Measurements from ENCODE around the gene SSBP2. TPM values are rescaled to one million over a fixed set of nuclear protein-coding genes. Genes with fewer than 3 reads are reported as not detected.
"Not testable (repeated sequence)": the region's sequence is repeated elsewhere in the genome, so short reads cannot be mapped to it uniquely, and the experiment has no call there.

The SSBP2 gene
- total RNA-seq, 4 donors from 2014 or later: 38.6 to 58.5 (median 51.8) TPM

- H3K27me3 ChIP-seq: no peaks in the 10 kb centered on the region
- DNase-seq: no peak
- H3K36me3 ChIP-seq: no peaks in the 10 kb centered on the region
- TF ChIP-seq CTCF (IDR thresholded peaks at IDR 0.05) (no peak), POLR2A (IDR thresholded peaks at IDR 0.05) (no peak)
- intact Hi-C loops (cut with DNase I): no loop called here
- no peak overlapping the region for H3K27ac ChIP-seq
- WGBS, 2 donors: 89% methylated on average over 3 of the region's 3 CpGs
- no peaks in the 10 kb centered on the region for H3K4me1 ChIP-seq
- no peaks in the 10 kb centered on the region for H3K9me3 ChIP-seq
- no peak overlapping the region for H3K4me3 ChIP-seq (replicated peaks in 1 of 3)
These were observed 255.6 kb downstream of the SSBP2 start for GRCh38 chr5:81495286-81495685.

GRCh38 chr5:81488862-81489261 lies 262.0 kb downstream of the SSBP2 start:
- no peak overlapping the region for H3K27ac ChIP-seq
- 94% methylated on average over 2 of the region's 2 CpGs for WGBS, 2 donors
- no peaks in the 10 kb centered on the region for H3K27me3 ChIP-seq
- TF ChIP-seq POLR2A (IDR thresholded peaks at IDR 0.05): no peak
- no peak for TF ChIP-seq CTCF (IDR thresholded peaks at IDR 0.05)
- no peaks in the 10 kb centered on the region for H3K4me1 ChIP-seq
- no peaks in the 10 kb centered on the region for H3K36me3 ChIP-seq
- no peaks in the 10 kb centered on the region for H3K9me3 ChIP-seq
- H3K4me3 ChIP-seq (replicated peaks in 1 of 3): no peak overlapping the region
- intact Hi-C loops (cut with DNase I): no loop called here
- no peak for DNase-seq

- Histone ChIP-seq H3K36me3 (no peaks in the 10 kb centered on the region), H3K27ac (no peak overlapping the region), H3K4me1 (peaks cover 9% of the 10 kb centered on the region in 2 donors), H3K9me3 (no peaks in the 10 kb centered on the region), H3K27me3 (no peaks in the 10 kb centered on the region), H3K4me3 (replicated peaks in 1 of 3) (no peak overlapping the region)
- intact Hi-C loops (cut with DNase I): no loop called here
- 93 to 95% methylated on average over 3 of the region's 3 CpGs for WGBS, 2 donors
- TF ChIP-seq POLR2A (IDR thresholded peaks at IDR 0.05) (no peak), CTCF (IDR thresholded peaks at IDR 0.05) (no peak)
- no peak for DNase-seq
These were observed 264.2 kb downstream of the SSBP2 start for GRCh38 chr5:81486711-81487110.

DNA sequence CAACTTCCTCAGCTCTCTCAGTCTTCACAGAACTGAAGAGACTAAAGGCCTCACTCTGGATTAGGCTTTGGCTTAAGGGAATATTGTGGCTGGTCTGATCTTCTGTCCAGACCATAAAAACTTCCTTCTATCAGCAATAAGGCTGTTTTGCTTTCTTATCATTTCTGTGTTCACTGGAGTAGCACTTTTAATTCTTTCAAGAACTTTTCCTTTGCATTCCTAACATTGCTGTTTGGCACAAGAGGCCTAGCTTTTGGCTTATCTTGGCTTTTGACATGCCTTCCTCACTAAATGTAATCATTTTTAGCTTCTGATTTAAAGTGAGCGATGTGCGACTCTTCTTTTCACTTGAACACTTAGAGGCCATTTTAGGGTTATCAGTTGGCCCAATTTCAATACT lies 268.3 kb downstream of the SSBP2 start:
- peaks cover 9% of the 10 kb centered on the region in 2 donors for H3K4me1 ChIP-seq
- no peaks in the 10 kb centered on the region for H3K9me3 ChIP-seq
- H3K27ac ChIP-seq: peak overlapping the region in 1 of 3 donors; percentile 30
- intact Hi-C loops (cut with DNase I): no loop called here
- no peak for DNase-seq
- no peak for TF ChIP-seq POLR2A (IDR thresholded peaks at IDR 0.05)
- TF ChIP-seq CTCF (IDR thresholded peaks at IDR 0.05): no peak
- 55 to 63% methylated on average over 2 of the region's 2 CpGs for WGBS, 2 donors
- no peaks in the 10 kb centered on the region for H3K36me3 ChIP-seq
- no peak overlapping the region for H3K4me3 ChIP-seq (replicated peaks in 1 of 3)
- H3K27me3 ChIP-seq: no peaks in the 10 kb centered on the region

DNA sequence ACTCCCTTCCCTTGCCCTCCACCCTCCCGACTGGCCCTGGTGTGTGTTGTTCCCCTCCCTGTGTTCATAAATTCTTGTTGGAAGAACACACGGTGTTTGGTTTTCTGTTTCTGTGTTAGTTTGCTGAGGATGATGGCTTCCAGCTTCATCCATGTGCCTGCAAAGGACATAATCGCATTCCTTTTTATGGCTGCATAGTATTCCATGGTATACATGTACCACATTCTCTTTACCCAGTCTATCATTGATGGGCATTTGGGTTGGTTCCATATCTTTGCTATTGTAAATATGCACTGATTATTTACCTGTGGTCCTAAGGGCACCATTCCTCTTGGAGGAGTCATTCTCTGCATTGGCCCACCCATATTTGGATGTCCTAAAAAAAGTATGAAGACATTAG lies 277.5 kb downstream of the SSBP2 start:
- H3K27ac ChIP-seq; H3K9me3 ChIP-seq; H3K4me3 ChIP-seq (replicated peaks in 1 of 3); intact Hi-C loops (cut with DNase I); H3K4me1 ChIP-seq; H3K27me3 ChIP-seq; DNase-seq: not testable (repeated sequence)
- peaks cover 9 to 12% of the 10 kb centered on the region in 2 donors for H3K36me3 ChIP-seq
- WGBS, 2 donors: 93 to 99% methylated on average over 3 of the region's 3 CpGs

DNA sequence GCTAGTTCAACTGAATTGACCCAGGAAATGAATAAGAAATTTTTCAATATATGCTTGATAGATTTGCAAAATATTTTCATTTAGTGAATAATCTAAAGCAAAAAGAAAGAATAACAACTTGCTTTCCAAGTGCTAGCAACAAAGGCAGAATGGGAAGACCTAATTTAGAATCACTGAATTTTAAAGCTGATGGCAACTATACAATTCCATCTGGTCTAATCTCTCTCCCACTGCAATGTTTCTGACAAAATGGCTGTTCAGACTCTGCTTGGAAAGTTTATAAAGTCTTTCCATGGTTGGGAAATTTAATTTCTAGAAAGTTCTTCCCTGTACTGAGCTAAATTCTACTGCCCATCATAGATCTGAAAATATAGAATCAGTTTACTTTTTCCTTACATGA lies 281.2 kb downstream of the SSBP2 start:
- TF ChIP-seq CTCF (IDR thresholded peaks at IDR 0.05): no peak
- no peak for TF ChIP-seq POLR2A (IDR thresholded peaks at IDR 0.05)
- no peaks in the 10 kb centered on the region for H3K9me3 ChIP-seq
- peaks cover 9 to 12% of the 10 kb centered on the region in 2 donors for H3K36me3 ChIP-seq
- intact Hi-C loops (cut with DNase I): no loop called here
- no peak for DNase-seq
- no peaks in the 10 kb centered on the region for H3K27me3 ChIP-seq
- H3K4me3 ChIP-seq (replicated peaks in 1 of 3): no peak overlapping the region
- no peaks in the 10 kb centered on the region for H3K4me1 ChIP-seq
- no peak overlapping the region for H3K27ac ChIP-seq

Data from thyroid gland (tissue), 4 donors.